MV-4-11 (cell line): ENCODE measurements around the gene NPM1.
"Not testable (repeated sequence)": the region's sequence is repeated elsewhere in the genome, so short reads cannot be mapped to it uniquely, and the experiment has no call there.

Experiments
- DNase-seq: peaks from one replicate; lab custom pipeline; 2025; lab: John Stamatoyannopoulos, UW

Gene NPM1

DNA sequence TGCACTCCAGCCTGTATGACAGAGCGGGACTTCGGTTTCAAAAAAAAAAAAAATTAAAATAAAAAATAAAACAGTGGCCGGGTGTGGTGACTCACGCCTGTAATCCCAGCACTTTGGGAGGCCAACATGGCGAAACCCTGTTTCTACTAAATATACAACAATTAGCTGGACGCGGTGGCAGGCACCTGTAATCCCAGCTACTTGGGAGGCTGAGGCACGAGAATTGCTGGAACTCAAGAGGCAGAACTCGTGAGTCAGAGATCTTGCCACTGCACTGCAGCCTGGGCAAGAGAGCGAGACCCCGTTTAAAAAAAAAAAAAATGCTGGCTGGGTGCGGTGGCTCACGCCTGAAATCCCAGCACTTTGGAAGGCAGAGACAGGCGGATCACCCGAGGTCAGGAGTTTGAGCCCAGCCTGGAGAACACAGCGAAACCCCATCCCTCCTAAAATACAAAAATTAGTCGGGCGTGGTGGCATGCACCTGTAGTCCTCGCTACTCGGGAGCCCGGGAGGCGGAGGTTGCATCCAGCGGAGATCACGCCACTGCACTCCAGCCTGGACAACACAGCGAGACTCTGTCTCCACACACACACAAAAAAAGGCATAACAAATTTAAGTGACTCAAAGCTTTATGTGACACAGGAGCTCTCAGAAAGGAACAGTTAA lies 1.5 kb upstream of the NPM1 start:
- DNase-seq: no peak

DNA sequence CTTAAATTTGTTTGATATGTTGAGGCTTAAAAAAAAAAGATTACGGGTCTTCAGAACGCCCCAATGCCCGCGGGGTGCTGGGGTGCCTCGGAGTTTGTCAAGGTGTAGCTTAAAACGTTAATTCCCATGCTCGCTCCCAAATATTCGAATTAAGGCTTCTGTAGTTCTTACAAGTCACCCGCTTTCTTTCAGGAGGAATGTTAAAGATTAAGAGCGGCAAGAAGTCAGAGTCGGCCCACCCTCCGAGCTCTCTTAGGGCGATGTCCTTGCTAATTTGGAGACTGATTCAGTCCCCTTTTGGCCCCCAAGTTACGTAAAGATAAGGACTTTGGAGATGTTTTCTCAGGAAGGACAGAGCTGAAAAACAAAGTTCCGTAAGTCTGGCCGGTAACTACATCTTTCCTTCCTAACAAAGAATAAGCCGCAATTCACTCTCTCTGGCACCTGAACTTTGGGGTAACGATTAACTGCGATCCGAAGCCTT lies 746 bp upstream of the NPM1 start:
- DNase-seq: no peak

DNA sequence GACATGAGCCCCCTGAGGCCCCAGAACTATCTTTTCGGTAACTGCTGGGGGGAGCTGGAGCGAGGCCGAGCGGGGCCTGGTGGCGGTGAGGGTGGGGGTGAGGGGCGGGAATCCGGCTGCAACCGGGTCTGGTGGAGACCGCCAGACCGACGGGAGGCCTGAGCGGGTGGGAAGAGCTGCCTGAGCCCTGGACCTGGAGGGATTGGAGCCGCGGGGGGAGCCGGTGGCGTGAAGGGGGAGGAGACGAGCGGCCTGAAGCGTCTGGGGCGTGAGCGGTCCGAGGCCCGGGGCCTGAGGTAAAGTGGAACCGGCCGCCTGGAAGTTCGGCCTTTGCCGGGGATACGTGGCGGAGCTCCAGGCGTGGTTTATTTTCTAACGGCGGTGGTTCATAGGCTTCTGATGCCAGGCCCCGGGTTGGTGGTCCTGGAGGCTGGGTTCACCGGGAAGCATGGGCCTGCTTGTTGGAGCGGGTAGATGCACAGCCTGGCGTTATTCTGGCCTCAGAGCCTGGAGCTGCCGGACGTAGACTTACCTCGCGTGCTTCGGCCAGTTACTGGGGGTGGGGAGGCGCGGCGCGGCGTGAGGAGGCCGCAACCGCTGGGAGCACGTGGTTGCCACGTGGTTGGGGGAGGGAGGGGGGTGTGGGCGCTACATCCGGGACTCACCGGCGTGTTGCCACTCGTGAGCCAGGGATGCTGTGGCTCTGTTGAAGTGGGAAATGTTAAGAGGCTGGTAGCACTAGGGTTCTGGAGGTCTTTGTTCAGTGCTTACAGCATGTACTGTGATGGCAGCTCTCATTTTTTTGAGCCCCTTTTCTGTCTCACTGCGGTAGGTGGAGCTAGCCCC lies 544 bp downstream of the NPM1 start:
- DNase-seq: peak; percentile 56

DNA sequence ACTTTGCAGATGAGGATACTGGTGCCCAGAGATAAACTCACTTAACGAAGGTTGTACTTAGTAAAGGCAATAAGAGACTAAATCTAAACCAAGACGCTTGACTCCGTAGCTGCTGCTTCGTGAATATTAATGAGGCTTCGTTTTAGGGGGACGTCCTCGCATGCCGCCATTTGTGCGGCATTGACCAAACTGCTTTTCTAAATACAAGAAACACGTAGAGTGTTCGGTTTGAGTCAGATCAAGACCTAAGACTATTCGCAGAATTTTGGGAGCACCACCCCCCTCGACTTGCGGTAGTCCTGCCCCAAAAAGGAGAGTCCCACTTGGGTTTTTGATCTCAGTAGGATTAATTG lies 1.1 kb downstream of the NPM1 start:
- DNase-seq: no peak

DNA sequence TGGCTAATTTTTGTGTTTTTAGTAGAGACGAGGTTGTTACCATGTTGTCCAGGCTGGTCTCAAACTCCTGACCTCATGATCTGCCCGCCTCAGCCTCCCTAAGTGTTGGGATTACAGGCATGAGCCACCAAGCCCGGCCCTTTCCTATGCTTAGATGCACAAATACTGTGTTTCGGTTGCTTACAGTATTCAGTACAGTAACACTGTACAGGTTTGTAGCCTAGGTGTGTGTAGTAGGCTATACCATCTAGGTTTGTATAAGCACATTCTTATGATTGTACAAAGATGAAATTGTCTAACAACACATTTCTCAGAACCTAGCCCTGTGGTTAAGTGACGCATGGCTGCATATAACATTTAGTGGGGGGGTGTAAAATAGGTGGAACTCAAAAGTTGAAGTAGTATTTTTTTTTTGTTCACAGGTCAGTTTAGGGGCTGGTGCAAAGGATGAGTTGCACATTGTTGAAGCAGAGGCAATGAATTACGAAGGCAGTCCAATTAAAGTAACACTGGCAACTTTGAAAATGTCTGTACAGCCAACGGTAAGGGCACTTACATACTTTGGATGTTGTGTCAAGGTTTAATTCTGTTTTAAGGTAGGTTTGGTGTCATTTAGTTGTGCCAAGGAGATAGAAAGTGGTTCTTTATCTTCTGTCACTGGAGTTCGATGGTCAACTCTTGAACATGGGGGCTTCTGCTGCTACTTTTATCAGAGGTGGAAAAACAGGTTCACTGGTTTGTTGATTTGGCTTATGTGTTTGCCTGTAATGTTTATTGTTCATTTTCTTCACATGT lies 3.4 kb downstream of the NPM1 start:
- DNase-seq: no peak

DNA sequence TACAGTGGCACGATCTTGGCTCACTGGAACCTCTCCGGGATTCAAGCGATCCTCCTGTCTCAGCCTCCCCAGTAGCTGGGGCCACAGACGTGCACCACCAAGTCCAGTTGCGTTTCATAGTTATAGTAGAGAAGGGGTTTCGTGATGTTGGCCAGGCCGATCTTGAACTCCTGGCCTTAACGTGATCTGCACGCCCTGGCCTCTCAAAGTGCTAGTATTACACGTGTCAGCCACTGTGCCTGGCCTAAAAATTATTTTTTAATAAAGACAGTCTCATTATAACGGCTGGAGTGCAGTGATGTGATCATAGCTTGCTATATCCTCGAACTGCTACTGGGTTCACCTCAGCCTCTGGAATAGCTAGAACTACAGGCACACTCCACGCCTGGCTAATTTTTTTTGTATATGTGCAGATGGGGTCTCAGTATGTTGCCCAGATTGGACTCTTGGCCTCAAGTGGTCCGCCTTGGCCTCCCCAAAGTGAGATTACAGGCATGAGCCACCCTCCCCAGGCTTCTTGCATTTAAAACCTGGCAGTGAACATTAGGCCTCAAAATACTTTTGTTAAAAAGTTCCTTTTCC lies 4.4 kb downstream of the NPM1 start:
- DNase-seq: no peak

DNA sequence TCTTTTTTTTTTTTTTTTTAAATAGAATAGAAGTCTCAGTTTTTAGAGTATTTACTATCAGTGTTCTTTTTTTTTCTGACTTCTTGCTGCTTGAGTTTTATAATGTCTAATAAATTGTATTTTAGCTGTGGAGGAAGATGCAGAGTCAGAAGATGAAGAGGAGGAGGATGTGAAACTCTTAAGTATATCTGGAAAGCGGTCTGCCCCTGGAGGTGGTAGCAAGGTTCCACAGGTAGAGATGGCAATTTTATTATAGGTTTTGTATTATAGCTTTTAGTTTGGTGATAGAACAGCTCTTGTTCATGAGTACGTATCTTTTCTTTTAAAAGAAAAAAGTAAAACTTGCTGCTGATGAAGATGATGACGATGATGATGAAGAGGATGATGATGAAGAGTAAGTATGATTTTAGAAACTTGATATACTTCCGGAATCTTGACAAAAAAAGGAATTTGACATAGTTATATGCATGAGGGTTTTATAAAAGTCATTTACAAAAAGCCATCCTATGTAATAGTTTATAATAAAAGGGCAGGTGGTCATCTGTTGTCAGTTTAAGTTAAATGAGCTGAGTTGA lies 5.0 kb downstream of the NPM1 start:
- no peak for DNase-seq

DNA sequence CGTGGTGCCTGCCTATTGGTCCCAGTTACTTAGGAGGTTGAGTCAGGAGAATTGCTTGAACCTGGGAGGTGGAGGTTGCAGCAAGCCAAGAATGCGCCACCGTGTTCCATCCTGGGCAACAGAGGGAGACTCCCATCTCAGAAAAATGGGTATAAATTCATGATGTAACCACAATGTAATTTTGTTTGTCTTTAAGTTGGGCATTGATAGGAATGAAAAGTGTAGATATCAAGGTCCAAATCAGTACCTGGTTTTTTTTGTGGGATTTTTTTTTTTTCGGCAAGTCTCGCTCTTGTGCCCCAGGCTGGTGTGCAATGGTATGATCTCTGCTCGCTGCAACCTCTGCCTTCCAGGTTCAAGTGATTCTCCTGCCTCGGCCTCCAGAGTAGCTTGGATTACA lies 7.4 kb downstream of the NPM1 start:
- no peak for DNase-seq

DNA sequence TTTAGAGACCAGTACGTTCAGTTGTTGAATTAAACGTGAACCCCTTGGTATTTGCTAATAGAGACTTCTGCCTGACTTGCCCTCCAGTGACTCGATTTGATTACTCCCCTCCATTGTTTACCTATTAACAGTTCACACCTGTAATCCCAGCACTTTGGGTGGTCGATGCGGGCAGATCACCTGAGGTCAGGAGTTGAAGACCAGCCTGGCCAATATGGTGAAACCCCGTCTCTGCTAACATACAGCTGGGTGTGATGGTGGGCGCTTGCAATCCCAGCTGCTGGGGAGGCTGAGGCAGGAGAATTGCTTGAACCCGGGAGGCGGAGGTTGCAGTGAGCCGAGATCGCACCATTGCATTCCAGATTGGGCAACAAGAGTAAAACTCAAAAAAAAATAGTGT lies 8.9 kb downstream of the NPM1 start:
- DNase-seq: not testable (repeated sequence)

DNA sequence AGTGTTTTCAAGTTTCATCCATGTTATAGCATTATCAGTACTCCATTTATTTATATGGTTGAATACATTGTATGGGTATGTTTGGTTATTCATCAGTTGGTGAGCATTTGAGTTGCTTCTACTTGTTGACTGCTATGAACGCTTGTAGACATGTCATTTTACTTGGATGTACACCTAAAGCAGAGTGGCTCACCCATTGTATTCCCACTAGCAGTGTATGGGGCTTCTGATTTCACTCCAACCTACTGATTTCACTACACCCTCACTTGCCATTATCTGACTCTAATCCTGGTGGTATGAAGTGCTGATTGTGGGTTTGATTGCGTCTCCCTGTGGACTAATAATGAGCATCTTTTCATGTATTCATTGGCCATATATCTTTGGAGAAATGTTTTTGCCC lies 9.5 kb downstream of the NPM1 start:
- DNase-seq: no peak

DNA sequence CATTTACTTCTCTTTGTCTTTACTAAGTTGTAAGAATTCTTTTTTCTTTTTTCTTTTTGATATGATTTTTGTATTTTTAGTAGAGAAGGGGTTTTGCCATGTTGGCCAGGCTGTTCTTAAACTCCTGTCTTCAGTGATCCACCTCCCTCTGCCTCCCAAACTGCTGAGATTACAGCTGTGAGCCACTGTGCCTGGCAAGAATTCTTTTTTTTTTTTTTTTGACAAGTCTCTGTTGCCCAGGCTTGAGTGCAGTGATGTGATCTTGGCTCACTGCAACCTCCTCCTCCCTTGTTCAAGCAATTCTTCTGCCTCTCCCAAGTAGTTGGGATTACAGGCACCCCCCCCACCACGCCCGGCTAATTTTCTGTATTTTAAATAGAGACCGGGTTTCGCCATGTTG lies 9.9 kb downstream of the NPM1 start:
- no peak for DNase-seq

DNA sequence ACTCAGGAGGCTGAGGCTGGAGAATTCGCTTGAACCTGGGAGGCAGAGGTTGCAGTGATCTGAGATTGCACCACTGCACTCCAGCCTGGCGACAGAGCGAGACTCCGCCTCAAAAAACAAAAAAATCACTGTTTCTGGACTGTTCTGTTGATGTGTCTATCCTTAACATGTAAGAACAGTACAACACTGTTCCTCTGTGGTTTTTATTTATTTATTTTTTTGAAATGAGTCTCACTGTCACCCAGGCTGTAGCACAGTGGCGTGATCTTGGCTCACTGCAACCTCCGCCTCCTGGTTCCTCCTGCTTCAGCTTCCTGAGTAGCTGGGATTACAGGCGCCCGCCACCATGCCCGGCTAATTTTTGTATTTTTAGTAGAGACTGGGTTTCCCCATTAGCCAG lies 11.0 kb downstream of the NPM1 start:
- not testable (repeated sequence) for DNase-seq

DNA sequence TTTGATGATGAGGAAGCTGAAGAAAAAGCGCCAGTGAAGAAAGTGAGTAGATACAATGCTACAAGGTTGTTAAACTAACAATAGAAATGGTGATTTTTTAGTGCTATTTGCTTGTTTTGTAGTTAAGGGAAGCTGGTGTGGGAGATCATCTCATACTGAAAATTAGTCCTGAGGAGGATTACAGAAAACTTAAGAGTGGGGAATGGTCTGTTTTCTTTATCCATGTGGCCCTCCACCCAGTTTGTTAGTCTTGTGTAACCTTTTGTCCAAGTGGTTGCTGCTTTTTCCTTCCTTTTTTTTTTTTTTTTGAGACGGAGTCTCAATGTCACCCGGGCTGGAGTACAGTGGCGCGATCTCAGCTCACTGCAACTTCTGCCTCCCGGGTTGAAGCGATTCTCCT lies 12.5 kb downstream of the NPM1 start:
- DNase-seq: no peak

DNA sequence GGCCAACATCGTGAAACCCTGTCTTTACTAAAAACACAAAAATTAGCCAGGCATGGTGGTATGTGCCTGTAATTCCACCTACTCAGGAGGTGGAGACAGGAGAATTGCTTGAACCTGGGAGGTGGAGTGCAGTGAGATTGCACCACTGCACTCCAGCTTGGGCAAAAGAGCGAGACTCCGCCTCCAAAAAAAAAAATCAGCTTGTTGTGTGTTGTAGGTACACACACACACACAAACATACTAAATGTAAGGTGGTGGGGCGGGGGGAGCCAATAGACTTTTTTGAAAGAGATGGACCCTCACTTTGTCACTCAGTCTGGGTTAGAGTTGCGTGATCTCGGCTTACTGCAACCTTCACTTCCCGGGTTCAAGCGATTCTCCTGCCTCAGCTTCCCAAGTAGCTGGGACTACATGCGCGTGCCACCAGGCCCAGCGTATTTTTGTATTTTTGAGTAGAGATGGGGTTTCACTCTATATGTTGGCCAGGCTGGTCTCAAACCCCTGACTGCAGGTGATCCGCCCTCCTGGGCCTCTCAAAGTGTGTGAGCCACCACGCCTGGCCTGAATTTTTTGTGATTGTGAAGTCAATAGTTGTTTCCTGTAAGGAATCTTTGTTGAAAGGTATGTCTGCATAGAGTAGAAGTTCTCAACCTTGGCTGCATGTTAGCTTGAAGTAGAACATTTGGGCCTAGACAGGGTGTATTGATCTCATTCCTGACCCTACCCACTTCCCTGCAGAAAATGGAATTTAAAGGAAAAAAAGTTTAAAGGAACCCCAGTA lies 13.7 kb downstream of the NPM1 start:
- DNase-seq: no peak

DNA sequence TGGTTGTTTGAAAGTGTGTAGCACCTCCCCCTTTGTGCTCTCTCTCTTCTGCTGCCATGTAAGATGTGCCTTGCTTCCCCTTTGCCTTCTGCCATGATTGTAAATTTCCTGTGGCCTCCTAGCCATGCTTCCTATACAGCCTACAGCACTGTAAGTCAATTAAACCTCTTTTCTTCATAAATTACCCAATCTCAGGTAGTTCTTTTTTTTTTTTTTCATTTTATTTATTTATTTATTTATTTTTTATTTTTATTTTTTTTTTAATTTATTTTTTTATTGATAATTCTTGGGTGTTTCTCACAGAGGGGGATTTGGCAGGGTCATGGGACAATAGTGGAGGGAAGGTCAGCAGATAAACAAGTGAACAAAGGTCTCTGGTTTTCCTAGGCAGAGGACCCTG lies 15.1 kb downstream of the NPM1 start:
- DNase-seq: not testable (repeated sequence)

DNA sequence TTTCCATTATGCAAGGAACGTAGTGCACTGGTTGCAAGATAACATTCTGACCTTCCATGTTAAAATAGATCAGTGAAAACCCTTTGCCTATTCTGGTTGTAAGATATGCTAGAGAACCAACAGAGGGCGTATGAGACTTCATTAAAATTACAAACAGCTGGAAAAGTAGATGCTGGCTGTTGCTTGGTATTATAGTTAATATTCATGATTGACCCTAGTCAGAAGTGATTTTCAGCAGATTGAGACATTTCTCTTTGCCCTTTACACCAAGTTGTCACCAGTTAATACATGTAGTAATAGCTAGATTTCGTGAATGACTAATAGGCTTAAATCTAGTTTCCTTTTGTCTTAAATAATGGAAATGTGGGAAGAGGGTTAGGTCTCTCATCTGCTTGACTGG lies 18.0 kb downstream of the NPM1 start:
- no peak for DNase-seq

DNA sequence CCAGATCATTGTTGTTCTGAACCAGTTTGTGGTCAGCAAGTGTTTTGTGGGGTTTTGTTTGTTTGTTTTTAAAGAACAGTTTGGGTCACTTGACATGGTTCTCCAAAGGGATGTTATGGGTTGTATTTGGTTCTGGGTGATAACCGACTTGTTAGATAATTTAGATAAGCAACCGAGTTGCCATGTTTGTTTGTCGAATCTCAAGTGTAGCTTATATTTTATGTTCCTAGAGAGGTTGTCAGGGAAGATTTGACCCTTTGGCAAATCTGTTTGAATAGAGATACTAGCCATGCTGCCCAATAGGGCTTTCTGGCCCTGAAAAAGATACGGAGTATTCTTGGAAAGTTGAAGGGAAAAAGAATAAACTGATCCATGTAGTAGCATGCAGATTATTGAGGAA lies 19.6 kb downstream of the NPM1 start:
- DNase-seq: no peak

DNA sequence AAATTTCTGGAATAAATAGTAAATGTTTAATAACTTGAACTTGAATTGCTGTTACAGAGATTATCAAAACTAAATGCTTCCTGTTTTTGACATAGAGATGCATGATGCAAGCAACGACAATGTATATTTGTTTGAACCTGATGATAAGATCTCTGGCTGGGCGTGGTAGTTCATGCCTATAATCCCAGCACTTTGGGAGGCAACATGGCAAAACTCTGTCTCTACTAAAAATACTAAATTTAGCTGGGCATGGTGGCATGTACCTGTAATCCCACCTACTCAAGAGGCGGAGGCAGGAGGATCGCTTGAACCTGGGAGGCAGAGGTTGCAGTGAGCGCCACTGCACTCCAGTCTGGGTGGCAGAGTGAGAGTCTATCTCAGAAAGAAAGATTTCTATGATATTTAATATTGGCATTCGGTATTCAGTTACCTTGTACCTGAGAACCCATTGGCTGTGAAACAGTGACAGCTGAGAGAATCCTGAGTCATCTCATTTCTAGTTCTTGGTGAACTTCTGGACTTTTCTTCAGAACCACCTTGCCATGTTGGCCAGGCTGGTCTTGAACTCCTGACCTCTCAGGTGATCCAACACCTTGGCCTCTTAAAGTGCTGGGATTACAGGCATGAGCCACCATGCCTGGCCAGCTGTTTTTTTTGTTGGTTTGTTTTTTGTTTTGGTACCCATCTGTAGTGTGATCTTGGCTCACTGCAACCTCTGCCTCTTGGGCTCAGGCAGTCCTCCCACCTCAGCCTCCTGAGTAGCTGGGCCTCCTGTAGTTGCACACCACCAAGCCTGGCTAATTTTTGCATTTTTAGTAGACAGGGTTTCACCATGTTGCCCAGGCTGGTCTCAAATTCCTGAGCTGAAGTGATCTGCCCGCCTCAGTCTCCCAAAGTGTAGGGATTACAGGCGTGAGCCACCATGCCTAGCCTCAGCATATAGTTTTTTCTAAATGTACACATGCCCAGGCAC lies 21.8 kb downstream of the NPM1 start:
- no peak for DNase-seq

DNA sequence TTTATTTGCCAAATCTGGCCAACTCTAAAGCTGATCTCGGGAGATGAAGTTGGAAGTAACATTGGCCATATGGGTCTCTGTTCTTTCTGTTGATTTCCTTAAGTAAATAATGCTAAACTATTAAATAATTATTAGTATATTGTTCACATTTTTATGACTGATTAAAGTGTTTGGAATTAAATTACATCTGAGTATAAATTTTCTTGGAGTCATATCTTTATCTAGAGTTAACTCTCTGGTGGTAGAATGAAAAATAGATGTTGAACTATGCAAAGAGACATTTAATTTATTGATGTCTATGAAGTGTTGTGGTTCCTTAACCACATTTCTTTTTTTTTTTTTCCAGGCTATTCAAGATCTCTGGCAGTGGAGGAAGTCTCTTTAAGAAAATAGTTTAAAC lies 22.5 kb downstream of the NPM1 start:
- no peak for DNase-seq

DNA sequence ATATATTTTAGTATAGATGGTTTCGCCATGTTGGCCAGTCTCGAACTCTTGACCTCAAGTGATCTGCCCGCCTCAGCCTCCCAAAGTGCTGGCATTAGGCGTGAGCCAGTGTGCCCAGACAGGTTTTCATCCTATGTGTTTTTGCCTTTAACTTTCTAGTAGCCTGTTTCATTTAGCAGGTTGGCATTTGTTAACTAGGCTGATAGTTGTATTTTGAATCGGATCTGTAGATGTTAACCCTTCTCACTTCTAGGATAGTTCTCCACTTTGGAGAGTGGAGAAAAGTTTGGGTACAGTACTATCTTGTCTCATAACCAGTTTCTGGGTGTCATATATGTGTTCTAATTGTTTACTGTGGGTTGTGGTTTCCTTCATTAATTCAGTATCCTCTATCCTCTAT lies 24.5 kb downstream of the NPM1 start:
- no peak for DNase-seq
